ENCODE results near the gene SUCLG1. TPM values are rescaled to one million over a fixed set of nuclear protein-coding genes. Genes with fewer than 3 reads are reported as not detected.

The SUCLG1 gene
- total RNA-seq, 1 donor from 2014 or later, result 40.2 TPM

DNA sequence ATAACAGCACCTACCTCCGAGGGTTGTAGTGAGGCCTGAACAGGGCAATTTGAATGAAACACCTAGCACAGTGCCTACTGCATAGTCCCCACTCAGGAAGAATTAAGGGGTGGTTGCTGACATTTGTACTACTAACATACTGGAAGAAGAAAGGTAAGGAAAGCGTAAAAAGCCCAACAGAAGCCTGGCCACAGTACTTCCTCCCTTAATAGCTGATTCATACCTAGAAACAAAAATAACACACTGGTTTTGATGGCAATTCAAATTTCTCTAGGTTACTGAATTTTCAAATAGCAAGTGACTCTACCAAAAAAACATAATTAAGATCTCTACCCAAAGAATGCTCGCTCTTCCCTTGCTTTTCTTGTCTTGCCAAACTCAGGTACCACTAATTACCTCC lies 16.2 kb downstream of the SUCLG1 start:
- Histone ChIP-seq H3F3A (ENCODE audit: low read depth) (no peaks in the 10 kb centered on the region), H3K9me3 (ENCODE audit: low read depth) (no peaks in the 10 kb centered on the region), H3K36me3 (peaks cover 9% of the 10 kb centered on the region), H3K27ac (no peak overlapping the region), H3K4me2 (no peak overlapping the region), H2AFZ (replicated peaks) (no peak overlapping the region), H4K20me1 (ENCODE audit: low read depth) (no peaks in the 10 kb centered on the region), H3K27me3 (no peaks in the 10 kb centered on the region), H3K9ac (no peak overlapping the region), H3K4me1 (no peaks in the 10 kb centered on the region), H3K4me3 (no peak overlapping the region), H3K79me2 (ENCODE audit: low read depth) (no peaks in the 10 kb centered on the region)
- Mint-ChIP-seq H3K9me3 (no peaks in the 10 kb centered on the region), H3K27ac (no peak overlapping the region), H3K27me3 (ENCODE audit: insufficient read depth, low read depth) (no peaks in the 10 kb centered on the region), H3K4me3 (no peak overlapping the region), H3K36me3 (peaks cover 44% of the 10 kb centered on the region), H3K4me1 (no peaks in the 10 kb centered on the region)
- TF ChIP-seq EZH2 (IDR thresholded peaks at IDR 0.05) (no peak), EZH2phosphoT487 (IDR thresholded peaks at IDR 0.05) (no peak), CTCF (IDR thresholded peaks at IDR 0.05) (no peak)
- DNase-seq (ENCODE audit: low spot score), result no peak

DNA sequence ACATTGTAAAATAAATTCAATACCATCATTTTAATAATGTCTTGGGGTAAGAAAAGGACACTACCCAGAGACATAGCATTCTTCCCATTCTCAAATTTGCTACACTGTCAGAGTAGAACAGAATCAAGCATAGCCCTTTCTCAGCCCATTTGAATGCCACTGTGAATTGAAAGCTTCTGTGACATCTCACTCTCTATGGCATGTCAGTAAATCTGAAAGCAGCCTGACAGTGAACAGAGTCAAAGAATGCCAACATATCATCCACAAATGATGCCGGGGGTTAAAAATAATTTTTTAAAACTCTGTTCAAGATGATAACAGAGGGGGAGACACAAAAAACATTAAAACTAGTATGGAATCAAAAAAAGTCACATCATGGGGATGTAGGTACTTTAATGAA lies 17.6 kb downstream of the SUCLG1 start:
- no peaks in the 10 kb centered on the region for H3K79me2 ChIP-seq (ENCODE audit: low read depth)
- H3K4me3 ChIP-seq, result no peak overlapping the region
- H3K4me2 ChIP-seq, result no peak overlapping the region
- H3K4me3 Mint-ChIP-seq, result no peak overlapping the region
- H3K9me3 ChIP-seq (ENCODE audit: low read depth), result no peaks in the 10 kb centered on the region
- H2AFZ ChIP-seq (replicated peaks), result no peak overlapping the region
- no peak for DNase-seq (ENCODE audit: low spot score)
- H3K27ac ChIP-seq, result peak overlapping the region; percentile 33
- no peaks in the 10 kb centered on the region for H3F3A ChIP-seq (ENCODE audit: low read depth)
- H4K20me1 ChIP-seq (ENCODE audit: low read depth), result no peaks in the 10 kb centered on the region
- no peak overlapping the region for H3K9ac ChIP-seq
- H3K36me3 Mint-ChIP-seq, result peaks cover 50% of the 10 kb centered on the region
- peaks cover 9% of the 10 kb centered on the region for H3K36me3 ChIP-seq
- no peak overlapping the region for H3K27ac Mint-ChIP-seq
- TF ChIP-seq CTCF (IDR thresholded peaks at IDR 0.05) (no peak), EZH2phosphoT487 (IDR thresholded peaks at IDR 0.05) (no peak)
- peaks cover 4% of the 10 kb centered on the region for H3K4me1 Mint-ChIP-seq
- H3K4me1 ChIP-seq, result no peaks in the 10 kb centered on the region
- no peaks in the 10 kb centered on the region for H3K27me3 Mint-ChIP-seq (ENCODE audit: insufficient read depth, low read depth)
- H3K9me3 Mint-ChIP-seq, result no peaks in the 10 kb centered on the region
- H3K27me3 ChIP-seq, result no peaks in the 10 kb centered on the region

DNA sequence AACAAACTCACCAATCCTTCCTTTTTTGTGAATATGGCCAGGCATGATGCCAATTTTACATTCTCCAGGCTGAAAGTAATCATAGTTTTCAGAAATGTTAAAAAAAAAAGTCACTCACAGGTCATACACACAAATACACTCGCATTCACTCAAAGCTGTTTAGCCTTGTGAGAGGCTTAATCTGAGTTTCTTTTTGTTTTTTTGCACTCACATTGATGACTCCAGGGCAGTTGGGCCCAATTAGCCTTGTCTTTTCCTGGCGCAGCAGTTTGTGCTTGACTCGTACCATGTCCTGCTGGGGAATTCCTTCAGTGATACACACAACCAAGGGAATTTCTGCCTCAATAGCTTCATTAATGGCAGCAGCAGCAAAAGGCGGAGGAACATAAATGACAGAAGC lies 18.0 kb downstream of the SUCLG1 start:
- Histone ChIP-seq H3K4me2 (no peak overlapping the region), H3K9ac (no peak overlapping the region), H2AFZ (replicated peaks) (no peak overlapping the region), H3K9me3 (ENCODE audit: low read depth) (no peaks in the 10 kb centered on the region), H3K27ac (no peak overlapping the region), H3K36me3 (peaks cover 5% of the 10 kb centered on the region), H4K20me1 (ENCODE audit: low read depth) (no peaks in the 10 kb centered on the region), H3K79me2 (ENCODE audit: low read depth) (no peaks in the 10 kb centered on the region), H3K4me1 (peaks cover 3% of the 10 kb centered on the region), H3K27me3 (no peaks in the 10 kb centered on the region), H3K4me3 (no peak overlapping the region), H3F3A (ENCODE audit: low read depth) (no peaks in the 10 kb centered on the region)
- H3K9me3 Mint-ChIP-seq, result no peaks in the 10 kb centered on the region
- peaks cover 7% of the 10 kb centered on the region for H3K4me1 Mint-ChIP-seq
- peaks cover 49% of the 10 kb centered on the region for H3K36me3 Mint-ChIP-seq
- H3K4me3 Mint-ChIP-seq, result no peak overlapping the region
- H3K27me3 Mint-ChIP-seq (ENCODE audit: insufficient read depth, low read depth), result no peaks in the 10 kb centered on the region
- no peak for TF ChIP-seq EZH2phosphoT487 (IDR thresholded peaks at IDR 0.05)
- no peak for TF ChIP-seq EZH2 (IDR thresholded peaks at IDR 0.05)
- TF ChIP-seq CTCF (IDR thresholded peaks at IDR 0.05), result no peak
- H3K27ac Mint-ChIP-seq, result no peak overlapping the region
- DNase-seq (ENCODE audit: low spot score), result peak; percentile 54
